CD4-positive, CD25-positive, alpha-beta regulatory T cell (primary cell): ENCODE results near the gene CMIP. TPM values are rescaled to one million over a fixed set of nuclear protein-coding genes. Genes with fewer than 3 reads are reported as not detected.

Source experiments
- ATAC-seq, 2 donors: fragments of 150-1000 bp; cut with Tn5 transposase; one replicate each; pipeline ENCODE4 v1.10.0; 2021; ENCODE audit warnings: low read depth in 2 of 2, moderate number of reproducible peaks in 2 of 2, moderate library complexity in 1 of 2
- DNase-seq, 3 donors: peaks; one replicate each; pipeline versions ENCODE4 v3.0.0 to v3.0.0-alpha.2; 2012 to 2022; ENCODE audit warnings: mixed read lengths in 1 of 3
- H3K27ac ChIP-seq: one replicate; pipeline ENCODE4 v1.7.0; 2013; ENCODE audit warnings: mild to moderate bottlenecking, low read length; ENCODE audit not compliant: insufficient read depth, poor library complexity, severe bottlenecking
- H3K27me3 ChIP-seq: one replicate; pipeline ENCODE4 v1.7.0; 2013; ENCODE audit warnings: low read length; ENCODE audit not compliant: control insufficient read depth, insufficient read depth
- H3K36me3 ChIP-seq: one replicate; pipeline ENCODE4 v1.7.0; 2013; ENCODE audit warnings: mild to moderate bottlenecking, low read length, moderate library complexity; ENCODE audit not compliant: control insufficient read depth, insufficient read depth
- H3K4me1 ChIP-seq: 2 replicates; pipeline ENCODE4 v1.7.0; 2013; ENCODE audit warnings: mild to moderate bottlenecking, low read length; ENCODE audit not compliant: insufficient read depth, control insufficient read depth, poor library complexity, severe bottlenecking
- H3K4me3 ChIP-seq: one replicate; pipeline ENCODE4 v1.7.0; 2013; ENCODE audit warnings: low read depth, mild to moderate bottlenecking, low read length, moderate library complexity
- H3K9me3 ChIP-seq, 2 experiments: 1 replicate in 1 of 2; 2 replicates in 1 of 2; pipeline ENCODE4 v1.7.0; 2013; ENCODE audit warnings: low read length in 2 of 2, mild to moderate bottlenecking in 1 of 2, moderate library complexity in 1 of 2; ENCODE audit not compliant: control insufficient read depth in 2 of 2
- H3K27ac Mint-ChIP-seq, 3 donors: one replicate each; pipeline ENCODE4 v1.8.0; 2020 to 2022; ENCODE audit warnings: mild to moderate bottlenecking in 3 of 3, mixed read lengths in 3 of 3, moderate library complexity in 2 of 3
- H3K27me3 Mint-ChIP-seq: one replicate; pipeline ENCODE4 v1.8.0; 2022; ENCODE audit warnings: mild to moderate bottlenecking, mixed read lengths
- H3K36me3 Mint-ChIP-seq: one replicate; pipeline ENCODE4 v1.8.0; 2020; ENCODE audit warnings: mixed read lengths
- H3K4me1 Mint-ChIP-seq, 4 donors: one replicate each; pipeline ENCODE4 v1.8.0; 2020 to 2022; ENCODE audit warnings: mixed read lengths in 4 of 4, mild to moderate bottlenecking in 1 of 4
- H3K4me3 Mint-ChIP-seq, 4 donors: one replicate each; pipeline ENCODE4 v1.8.0; 2020 to 2022; ENCODE audit warnings: mild to moderate bottlenecking in 4 of 4, mixed read lengths in 4 of 4, moderate library complexity in 3 of 4
- H3K9me3 Mint-ChIP-seq, 7 donors: one replicate each; pipeline ENCODE4 v1.8.0; 2020 to 2022; ENCODE audit warnings: mixed read lengths in 7 of 7, mild to moderate bottlenecking in 3 of 7, moderate library complexity in 2 of 7
- polyA plus RNA-seq, 4 donors: library from polyadenylated mRNA; unstranded; fragments of 300-500 nt; fragmentation: Illumina TruSeq; gene quantifications; one replicate each; pipeline ENCODE4 v1.2.3, GENCODE V29; 2021
- total RNA-seq: library from RNA; stranded (reverse); gene quantifications from one replicate; pipeline ENCODE4 v1.2.3, GENCODE V29; 2022

CMIP gene
- total and polyA plus RNA-seq, 5 donors from 2014 or later = 0.21 to 49.7 (median 0.94) TPM

GRCh38 chr16:81651758-81652718 lies 207.4 kb downstream of the CMIP start:
- H3K4me1 Mint-ChIP-seq = peaks cover 0 to 15% (median 5%) of the 10 kb centered on the region in 4 donors
- peaks cover 30% of the 10 kb centered on the region for H3K36me3 Mint-ChIP-seq
- H3K36me3 ChIP-seq = peaks cover 28% of the 10 kb centered on the region

GRCh38 chr16:81652798-81653505 lies 208.3 kb downstream of the CMIP start:
- no peaks in the 10 kb centered on the region for H3K9me3 Mint-ChIP-seq
- H3K4me1 Mint-ChIP-seq = peaks cover 0 to 14% (median 5%) of the 10 kb centered on the region in 4 donors
- H3K27ac ChIP-seq = no peak overlapping the region
- no peaks in the 10 kb centered on the region for H3K27me3 Mint-ChIP-seq
- peaks cover 30% of the 10 kb centered on the region for H3K36me3 Mint-ChIP-seq
- no peak overlapping the region for H3K4me3 Mint-ChIP-seq
- peaks cover 35% of the 10 kb centered on the region for H3K36me3 ChIP-seq
- H3K27me3 ChIP-seq = no peaks in the 10 kb centered on the region
- H3K4me3 ChIP-seq = no peak overlapping the region
- H3K9me3 ChIP-seq = no peaks in the 10 kb centered on the region
- H3K27ac Mint-ChIP-seq = no peak overlapping the region
- no peaks in the 10 kb centered on the region for H3K4me1 ChIP-seq
- no peak for ATAC-seq
- DNase-seq = no peak

More at GRCh38 chr16:81651758-81652718, 207.4 kb downstream of the CMIP start:
- Mint-ChIP-seq H3K9me3 (no peaks in the 10 kb centered on the region), H3K27ac (peak overlapping the region in 1 of 3 donors; percentile 20), H3K27me3 (no peaks in the 10 kb centered on the region), H3K4me3 (no peak overlapping the region)
- ATAC-seq (no peak), DNase-seq (no peak)
- Histone ChIP-seq H3K4me1 (no peaks in the 10 kb centered on the region), H3K9me3 (no peaks in the 10 kb centered on the region), H3K27ac (no peak overlapping the region), H3K4me3 (no peak overlapping the region), H3K27me3 (no peaks in the 10 kb centered on the region)

- no peak overlapping the region for H3K4me3 Mint-ChIP-seq
- H3K9me3 Mint-ChIP-seq = no peaks in the 10 kb centered on the region
- H3K27ac ChIP-seq = no peak overlapping the region
- peaks cover 36% of the 10 kb centered on the region for H3K36me3 Mint-ChIP-seq
- H3K27me3 ChIP-seq = no peaks in the 10 kb centered on the region
- H3K27me3 Mint-ChIP-seq = no peaks in the 10 kb centered on the region
- DNase-seq (no peak), ATAC-seq (no peak)
- peak overlapping the region in 1 of 3 donors; percentile 79 for H3K27ac Mint-ChIP-seq
- H3K36me3 ChIP-seq = peaks cover 45% of the 10 kb centered on the region
- H3K4me1 ChIP-seq = no peaks in the 10 kb centered on the region
- peaks cover 0 to 9% (median 4%) of the 10 kb centered on the region in 4 donors for H3K4me1 Mint-ChIP-seq
- H3K4me3 ChIP-seq = no peak overlapping the region
- H3K9me3 ChIP-seq = no peaks in the 10 kb centered on the region
Measured at GRCh38 chr16:81654346-81654745, 209.7 kb downstream of the CMIP start.

GRCh38 chr16:81655469-81656162 lies 211.0 kb downstream of the CMIP start:
- DNase-seq (no peak), ATAC-seq (no peak)
- Histone ChIP-seq H3K9me3 (no peaks in the 10 kb centered on the region), H3K27ac (no peak overlapping the region), H3K36me3 (peaks cover 46% of the 10 kb centered on the region), H3K4me1 (no peaks in the 10 kb centered on the region), H3K4me3 (no peak overlapping the region), H3K27me3 (no peaks in the 10 kb centered on the region)
- H3K27me3 Mint-ChIP-seq = no peaks in the 10 kb centered on the region
- no peak overlapping the region for H3K4me3 Mint-ChIP-seq
- H3K4me1 Mint-ChIP-seq = peaks cover 0 to 4% (median 1%) of the 10 kb centered on the region in 4 donors
- peak overlapping the region in 2 of 3 donors; percentile 23 to 75 for H3K27ac Mint-ChIP-seq
- peaks cover 36% of the 10 kb centered on the region for H3K36me3 Mint-ChIP-seq
- H3K9me3 Mint-ChIP-seq = no peaks in the 10 kb centered on the region

- Mint-ChIP-seq H3K9me3 (no peaks in the 10 kb centered on the region), H3K27me3 (no peaks in the 10 kb centered on the region), H3K27ac (peak overlapping the region in 1 of 3 donors; percentile 25), H3K36me3 (peaks cover 37% of the 10 kb centered on the region), H3K4me3 (no peak overlapping the region), H3K4me1 (peaks cover 0 to 4% (median 1%) of the 10 kb centered on the region in 4 donors)
- no peaks in the 10 kb centered on the region for H3K27me3 ChIP-seq
- no peaks in the 10 kb centered on the region for H3K9me3 ChIP-seq
- H3K4me3 ChIP-seq = no peak overlapping the region
- no peak for ATAC-seq
- H3K4me1 ChIP-seq = no peaks in the 10 kb centered on the region
- DNase-seq = no peak
- peaks cover 48% of the 10 kb centered on the region for H3K36me3 ChIP-seq
- no peak overlapping the region for H3K27ac ChIP-seq
Measured at GRCh38 chr16:81657224-81657623, 212.6 kb downstream of the CMIP start.

- peaks cover 37% of the 10 kb centered on the region for H3K36me3 Mint-ChIP-seq
- Histone ChIP-seq H3K36me3 (peaks cover 45% of the 10 kb centered on the region), H3K4me1 (no peaks in the 10 kb centered on the region), H3K27me3 (no peaks in the 10 kb centered on the region), H3K4me3 (no peak overlapping the region), H3K9me3 (no peaks in the 10 kb centered on the region), H3K27ac (no peak overlapping the region)
- ATAC-seq = no peak
- no peaks in the 10 kb centered on the region for H3K9me3 Mint-ChIP-seq
- DNase-seq = no peak
- H3K27me3 Mint-ChIP-seq = no peaks in the 10 kb centered on the region
- H3K4me1 Mint-ChIP-seq = peaks cover 0 to 4% (median 1%) of the 10 kb centered on the region in 4 donors
- H3K27ac Mint-ChIP-seq = peak overlapping the region in 1 of 3 donors; percentile 3
- H3K4me3 Mint-ChIP-seq = no peak overlapping the region
Measured at GRCh38 chr16:81657781-81658180, 213.2 kb downstream of the CMIP start.

GRCh38 chr16:81658373-81658772 lies 213.8 kb downstream of the CMIP start:
- no peaks in the 10 kb centered on the region for H3K4me1 ChIP-seq
- H3K36me3 ChIP-seq = peaks cover 42% of the 10 kb centered on the region
- Mint-ChIP-seq H3K36me3 (peaks cover 42% of the 10 kb centered on the region), H3K4me1 (peaks cover 0 to 4% (median 1%) of the 10 kb centered on the region in 4 donors), H3K27ac (peak overlapping the region in 2 of 3 donors; percentile 3 to 17), H3K27me3 (no peaks in the 10 kb centered on the region), H3K4me3 (no peak overlapping the region), H3K9me3 (no peaks in the 10 kb centered on the region)
- H3K27ac ChIP-seq = no peak overlapping the region
- H3K27me3 ChIP-seq = no peaks in the 10 kb centered on the region
- no peak overlapping the region for H3K4me3 ChIP-seq
- DNase-seq = no peak
- ATAC-seq = no peak
- H3K9me3 ChIP-seq = no peaks in the 10 kb centered on the region
